Ureter (tissue), 1 donor: Measurements from ENCODE around the gene ASIC4. TPM values are rescaled to one million over a fixed set of nuclear protein-coding genes. Genes with fewer than 3 reads are reported as not detected.

Experiments used
- DNase-seq: peaks from one replicate; pipeline ENCODE4 v3.0.0-alpha.2; 2020; ENCODE audit warnings: low spot score
- total RNA-seq: library from RNA; stranded (reverse); gene quantifications from one replicate; pipeline ENCODE4 v1.2.4, GENCODE V29; 2023
- donor health status: DM: yes; HTN: yes; CAD: no.

Gene ASIC4
- 0.13 TPM for total RNA-seq

GRCh38 chr2:219514196-219514761 lies at the start of gene ASIC4:
Gene ASIC4, plus strand, starts transcription at chr2:219514482. Its CDS starts 243 bp downstream, at chr2:219514725.
- no peak for DNase-seq

GRCh38 chr2:219465659-219466561 lies 48.4 kb upstream of the ASIC4 start:
- DNase-seq: no peak

- no peak for DNase-seq
These were observed 47.2 kb upstream of the ASIC4 start for GRCh38 chr2:219466816-219467735.

GRCh38 chr2:219467736-219468075 lies 46.6 kb upstream of the ASIC4 start:
- no peak for DNase-seq

- no peak for DNase-seq
These were observed 45.7 kb upstream of the ASIC4 start for GRCh38 chr2:219468410-219469185.

GRCh38 chr2:219469186-219469724 lies 45.0 kb upstream of the ASIC4 start:
- DNase-seq: no peak

GRCh38 chr2:219470429-219470828 lies 43.9 kb upstream of the ASIC4 start:
- DNase-seq: no peak

- no peak for DNase-seq
These were observed 42.6 kb upstream of the ASIC4 start for GRCh38 chr2:219471476-219472371.

GRCh38 chr2:219472629-219473187 lies 41.6 kb upstream of the ASIC4 start:
- DNase-seq: no peak

- DNase-seq: no peak
These were observed 40.8 kb upstream of the ASIC4 start for GRCh38 chr2:219473511-219473910.

GRCh38 chr2:219474285-219475060 lies 39.8 kb upstream of the ASIC4 start:
- no peak for DNase-seq

GRCh38 chr2:219475278-219475677 lies 39.0 kb upstream of the ASIC4 start:
- no peak for DNase-seq

GRCh38 chr2:219475697-219476651 lies 38.3 kb upstream of the ASIC4 start:
- DNase-seq: peak; percentile 76

- DNase-seq: no peak
These were observed 37.6 kb upstream of the ASIC4 start for GRCh38 chr2:219476652-219477151.

- DNase-seq: no peak
These were observed 37.1 kb upstream of the ASIC4 start for GRCh38 chr2:219477179-219477578.

GRCh38 chr2:219477815-219478214 lies 36.5 kb upstream of the ASIC4 start:
- no peak for DNase-seq

GRCh38 chr2:219478916-219479315 lies 35.4 kb upstream of the ASIC4 start:
- DNase-seq: no peak

GRCh38 chr2:219480004-219480403 lies 34.3 kb upstream of the ASIC4 start:
- DNase-seq: no peak
